Measurements from ENCODE around the gene SLX4.

- TF ChIP-seq CTCF (IDR thresholded peaks at IDR 0.05) (no peak), POLR2A (IDR thresholded peaks at IDR 0.05) (no peak)
Observed at GRCh38 chr16:3542601-3543373, 68.6 kb downstream of the SLX4 start.
